ENCODE data around the gene SNHG17. TPM values are rescaled to one million over a fixed set of nuclear protein-coding genes. Genes with fewer than 3 reads are reported as not detected.

SNHG17 gene
- total RNA-seq, 1 donor from 2014 or later = 39.3 TPM

DNA sequence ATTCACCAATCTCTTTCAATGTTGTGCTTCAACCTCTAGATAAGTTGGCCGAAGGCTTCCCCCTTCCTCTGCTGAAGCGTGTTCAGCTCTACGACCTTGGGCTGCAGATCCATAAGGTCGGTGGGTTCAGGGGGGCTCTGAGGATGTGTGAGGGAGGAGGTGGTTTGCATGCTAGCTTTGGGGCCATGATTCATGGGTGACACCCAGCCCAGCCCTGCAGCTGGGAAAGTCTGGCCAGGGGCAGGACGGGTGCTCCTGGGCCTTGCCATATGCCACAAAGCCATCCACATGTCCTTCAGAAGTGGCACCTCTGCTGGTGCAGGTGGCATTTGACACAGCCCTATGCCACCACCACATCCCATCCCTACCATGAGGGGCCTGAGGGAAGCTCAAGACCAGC is 61.2 kb downstream of the SNHG17 start:
- Histone ChIP-seq H3K9ac (ENCODE audit: low read length) (no peak overlapping the region), H3K4me1 (ENCODE audit: insufficient read depth, low read length) (no peaks in the 10 kb centered on the region), H2AFZ (ENCODE audit: low read depth, low read length) (no peak overlapping the region), H3K79me2 (ENCODE audit: insufficient read depth, low read length) (no peaks in the 10 kb centered on the region), H3K9me3 (ENCODE audit: insufficient read depth, low read depth, low read length) (no peaks in the 10 kb centered on the region), H3K27me3 (ENCODE audit: insufficient read depth, low read length) (peaks cover 21% of the 10 kb centered on the region), H3K4me2 (ENCODE audit: low read length) (no peak overlapping the region), H3K36me3 (ENCODE audit: insufficient read depth, low read length) (no peaks in the 10 kb centered on the region), H3K27ac (ENCODE audit: low read depth, low read length) (no peak overlapping the region), H3K4me3 (ENCODE audit: insufficient read depth, low read depth, low read length) (no peak overlapping the region), H4K20me1 (ENCODE audit: insufficient read depth, low read length) (no peaks in the 10 kb centered on the region)
- Mint-ChIP-seq H3K4me3 (ENCODE audit: unreplicated experiment) (no peak overlapping the region), H3K9me3 (ENCODE audit: unreplicated experiment) (peaks cover 6% of the 10 kb centered on the region), H3K4me1 (ENCODE audit: low read depth, unreplicated experiment) (no peaks in the 10 kb centered on the region), H3K36me3 (ENCODE audit: low read depth, unreplicated experiment) (no peaks in the 10 kb centered on the region), H3K27ac (ENCODE audit: unreplicated experiment) (no peak overlapping the region), H3K27me3 (ENCODE audit: low read depth, unreplicated experiment) (peaks cover 9% of the 10 kb centered on the region)
- DNase-seq (ENCODE audit: low read depth) (no peak), FAIRE-seq (no peak)
- no peak for TF ChIP-seq EZH2 (IDR thresholded peaks at IDR 0.05; ENCODE audit: insufficient read depth, low read length)
- TF ChIP-seq, protein P1, sequence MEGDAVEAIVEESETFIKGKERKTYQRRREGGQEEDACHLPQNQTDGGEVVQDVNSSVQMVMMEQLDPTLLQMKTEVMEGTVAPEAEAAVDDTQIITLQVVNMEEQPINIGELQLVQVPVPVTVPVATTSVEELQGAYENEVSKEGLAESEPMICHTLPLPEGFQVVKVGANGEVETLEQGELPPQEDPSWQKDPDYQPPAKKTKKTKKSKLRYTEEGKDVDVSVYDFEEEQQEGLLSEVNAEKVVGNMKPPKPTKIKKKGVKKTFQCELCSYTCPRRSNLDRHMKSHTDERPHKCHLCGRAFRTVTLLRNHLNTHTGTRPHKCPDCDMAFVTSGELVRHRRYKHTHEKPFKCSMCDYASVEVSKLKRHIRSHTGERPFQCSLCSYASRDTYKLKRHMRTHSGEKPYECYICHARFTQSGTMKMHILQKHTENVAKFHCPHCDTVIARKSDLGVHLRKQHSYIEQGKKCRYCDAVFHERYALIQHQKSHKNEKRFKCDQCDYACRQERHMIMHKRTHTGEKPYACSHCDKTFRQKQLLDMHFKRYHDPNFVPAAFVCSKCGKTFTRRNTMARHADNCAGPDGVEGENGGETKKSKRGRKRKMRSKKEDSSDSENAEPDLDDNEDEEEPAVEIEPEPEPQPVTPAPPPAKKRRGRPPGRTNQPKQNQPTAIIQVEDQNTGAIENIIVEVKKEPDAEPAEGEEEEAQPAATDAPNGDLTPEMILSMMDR (IDR thresholded peaks at IDR 0.05; ENCODE audit: insufficient read depth, low read depth, low read length) = no peak

DNA sequence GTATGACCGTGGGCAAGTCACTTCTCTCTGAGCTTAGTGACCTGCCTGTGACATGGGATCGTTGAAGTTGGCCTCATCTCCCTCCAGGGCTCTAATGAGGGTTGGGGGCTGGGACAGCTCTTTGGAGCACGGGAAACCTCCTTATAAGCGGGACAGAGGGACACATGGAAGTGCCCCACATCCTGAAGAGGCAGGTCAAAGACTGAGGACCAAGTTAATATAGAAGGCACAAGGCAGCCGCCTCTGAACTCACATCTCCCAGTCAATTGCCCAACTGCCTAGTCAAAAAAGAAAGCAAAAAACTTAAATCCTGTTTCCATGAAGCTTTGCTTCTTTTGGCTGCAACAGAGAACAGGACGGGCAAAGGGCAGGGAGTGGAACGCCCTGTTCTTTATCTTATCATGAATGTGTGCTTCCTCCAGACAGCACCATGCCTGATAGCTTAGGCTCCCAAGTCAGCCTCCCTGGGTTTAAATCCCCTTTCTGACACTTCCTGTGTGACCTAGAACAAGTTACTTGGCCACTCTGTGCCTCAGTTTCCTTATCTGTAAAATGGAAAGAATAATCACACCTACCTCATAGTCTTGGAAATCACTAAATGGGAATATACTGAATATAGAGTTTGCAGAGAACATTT is 61.8 kb downstream of the SNHG17 start:
- H3K9me3 ChIP-seq (ENCODE audit: insufficient read depth, low read depth, low read length) = no peaks in the 10 kb centered on the region
- no peaks in the 10 kb centered on the region for H3K79me2 ChIP-seq (ENCODE audit: insufficient read depth, low read length)
- Mint-ChIP-seq H3K4me1 (ENCODE audit: low read depth, unreplicated experiment) (no peaks in the 10 kb centered on the region), H3K4me3 (ENCODE audit: unreplicated experiment) (no peak overlapping the region), H3K9me3 (ENCODE audit: unreplicated experiment) (peaks cover 6% of the 10 kb centered on the region), H3K36me3 (ENCODE audit: low read depth, unreplicated experiment) (no peaks in the 10 kb centered on the region), H3K27me3 (ENCODE audit: low read depth, unreplicated experiment) (peaks cover 9% of the 10 kb centered on the region), H3K27ac (ENCODE audit: unreplicated experiment) (no peak overlapping the region)
- H3K36me3 ChIP-seq (ENCODE audit: insufficient read depth, low read length) = no peaks in the 10 kb centered on the region
- H3K27me3 ChIP-seq (ENCODE audit: insufficient read depth, low read length) = peaks cover 23% of the 10 kb centered on the region
- no peak overlapping the region for H3K27ac ChIP-seq (ENCODE audit: low read depth, low read length)
- no peak for TF ChIP-seq EZH2 (IDR thresholded peaks at IDR 0.05; ENCODE audit: insufficient read depth, low read length)
- TF ChIP-seq, protein P1 (IDR thresholded peaks at IDR 0.05; ENCODE audit: insufficient read depth, low read depth, low read length) = no peak
- H4K20me1 ChIP-seq (ENCODE audit: insufficient read depth, low read length) = no peaks in the 10 kb centered on the region
- FAIRE-seq (no peak), DNase-seq (ENCODE audit: low read depth) (no peak)
- H3K4me2 ChIP-seq (ENCODE audit: low read length) = no peak overlapping the region
- H3K9ac ChIP-seq (ENCODE audit: low read length) = no peak overlapping the region
- no peak overlapping the region for H2AFZ ChIP-seq (ENCODE audit: low read depth, low read length)
- H3K4me3 ChIP-seq (ENCODE audit: insufficient read depth, low read depth, low read length) = no peak overlapping the region
- no peaks in the 10 kb centered on the region for H3K4me1 ChIP-seq (ENCODE audit: insufficient read depth, low read length)

DNA sequence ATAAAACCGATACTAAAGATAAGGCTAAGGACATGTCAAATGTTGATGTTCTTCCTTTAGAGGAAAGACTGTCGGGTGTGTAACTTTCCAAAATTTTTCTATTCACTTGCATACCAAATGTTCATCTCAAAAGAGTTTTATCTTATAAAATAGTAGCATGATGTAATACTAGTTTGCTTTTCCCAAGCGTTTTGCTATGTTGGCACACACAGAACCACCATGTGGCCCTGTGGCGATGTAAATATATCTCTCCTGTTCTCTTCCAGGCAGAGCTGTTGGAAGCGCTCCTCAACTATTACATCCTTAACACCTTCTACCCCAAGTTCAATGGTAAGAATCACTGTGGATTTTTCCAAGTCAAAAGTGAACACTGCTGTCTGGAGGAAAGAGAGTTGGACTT is 62.3 kb downstream of the SNHG17 start:
- no peak overlapping the region for H3K4me3 Mint-ChIP-seq (ENCODE audit: unreplicated experiment)
- H3K27ac Mint-ChIP-seq (ENCODE audit: unreplicated experiment) = no peak overlapping the region
- no peak for TF ChIP-seq EZH2 (IDR thresholded peaks at IDR 0.05; ENCODE audit: insufficient read depth, low read length)
- TF ChIP-seq, protein P1 (IDR thresholded peaks at IDR 0.05; ENCODE audit: insufficient read depth, low read depth, low read length) = no peak

More for the DNA sequence above, 62.3 kb downstream of the SNHG17 start:
- H3K4me1 Mint-ChIP-seq (ENCODE audit: low read depth, unreplicated experiment) = no peaks in the 10 kb centered on the region
- H3K27ac ChIP-seq (ENCODE audit: low read depth, low read length) = no peak overlapping the region
- H3K9me3 ChIP-seq (ENCODE audit: insufficient read depth, low read depth, low read length) = no peaks in the 10 kb centered on the region
- peaks cover 9% of the 10 kb centered on the region for H3K27me3 Mint-ChIP-seq (ENCODE audit: low read depth, unreplicated experiment)
- no peaks in the 10 kb centered on the region for H3K79me2 ChIP-seq (ENCODE audit: insufficient read depth, low read length)
- DNase-seq (ENCODE audit: low read depth) = no peak
- H3K27me3 ChIP-seq (ENCODE audit: insufficient read depth, low read length) = peaks cover 23% of the 10 kb centered on the region
- H3K4me2 ChIP-seq (ENCODE audit: low read length) = no peak overlapping the region
- H3K4me3 ChIP-seq (ENCODE audit: insufficient read depth, low read depth, low read length) = no peak overlapping the region
- no peak overlapping the region for H3K9ac ChIP-seq (ENCODE audit: low read length)
- FAIRE-seq = no peak
- H2AFZ ChIP-seq (ENCODE audit: low read depth, low read length) = no peak overlapping the region
- no peaks in the 10 kb centered on the region for H3K4me1 ChIP-seq (ENCODE audit: insufficient read depth, low read length)
- no peaks in the 10 kb centered on the region for H4K20me1 ChIP-seq (ENCODE audit: insufficient read depth, low read length)
- H3K36me3 ChIP-seq (ENCODE audit: insufficient read depth, low read length) = no peaks in the 10 kb centered on the region
- H3K36me3 Mint-ChIP-seq (ENCODE audit: low read depth, unreplicated experiment) = no peaks in the 10 kb centered on the region
- peaks cover 6% of the 10 kb centered on the region for H3K9me3 Mint-ChIP-seq (ENCODE audit: unreplicated experiment)

Data from astrocyte (in vitro differentiated cells and primary cell).